ENCODE measurements around the gene USHBP1. TPM values are rescaled to one million over a fixed set of nuclear protein-coding genes. Genes with fewer than 3 reads are reported as not detected.

Gene USHBP1
- total and polyA plus RNA-seq, 2 experiments from 2014 or later: 4.0 to 5.6 TPM

- peak; percentile 39 for DNase-seq (ENCODE audit: low spot score)
- ATAC-seq: peak; percentile 68
- Histone ChIP-seq H3K4me1 (ENCODE audit: insufficient read depth) (no peaks in the 10 kb centered on the region), H3K4me2 (no peak overlapping the region), H3K27me3 (ENCODE audit: insufficient read depth) (no peaks in the 10 kb centered on the region), H3K27ac (ENCODE audit: low read depth) (no peak overlapping the region), H3K4me3 (no peak overlapping the region), H3K79me2 (replicated peaks; ENCODE audit: insufficient read depth) (no peaks in the 10 kb centered on the region), H3K9me2 (ENCODE audit: insufficient read depth) (no peaks in the 10 kb centered on the region), H2AFZ (no peak overlapping the region), H3K36me3 (ENCODE audit: insufficient read depth) (peaks cover 2% of the 10 kb centered on the region; the same call in 1 of the 2 replicates), H4K20me1 (replicated peaks; ENCODE audit: insufficient read depth) (no peaks in the 10 kb centered on the region), H3F3A (replicated peaks; ENCODE audit: low read depth) (no peaks in the 10 kb centered on the region; the same call in 1 of the 2 replicates)
- peaks cover 36% of the 10 kb centered on the region for H3K36me3 Mint-ChIP-seq (ENCODE audit: low read depth)
- H3K27ac Mint-ChIP-seq: no peak overlapping the region
- H3K4me3 Mint-ChIP-seq: no peak overlapping the region
- no peak for TF ChIP-seq EZH2phosphoT487 (IDR thresholded peaks at IDR 0.05; ENCODE audit: unreplicated experiment)
- no peak for TF ChIP-seq STAT1 (IDR thresholded peaks at IDR 0.05; ENCODE audit: unreplicated experiment)
- no peak for TF ChIP-seq ZNF114 (CRISPR knock-in tag; IDR thresholded peaks at IDR 0.05)
- TF ChIP-seq REST (IDR thresholded peaks at IDR 0.05; ENCODE audit: unreplicated experiment): no peak
- no peak for TF ChIP-seq ZNF331 (CRISPR knock-in tag; IDR thresholded peaks at IDR 0.05; ENCODE audit: low read depth)
- no peak for TF ChIP-seq CTCF (conservative IDR thresholded peaks at IDR 0.05; ENCODE audit: low read depth in 2 of 2)
- TF ChIP-seq EZH2 (IDR thresholded peaks at IDR 0.05; ENCODE audit: low read depth, unreplicated experiment): no peak
- no peak for TF ChIP-seq NANOG (IDR thresholded peaks at IDR 0.05; ENCODE audit: borderline replicate concordance)
- TF ChIP-seq CREB1 (CRISPR knock-in tag; IDR thresholded peaks at IDR 0.05; ENCODE audit: low read depth): no peak
- TF ChIP-seq JUNB (IDR thresholded peaks at IDR 0.05; ENCODE audit: unreplicated experiment): no peak
- TF ChIP-seq, protein P1, sequence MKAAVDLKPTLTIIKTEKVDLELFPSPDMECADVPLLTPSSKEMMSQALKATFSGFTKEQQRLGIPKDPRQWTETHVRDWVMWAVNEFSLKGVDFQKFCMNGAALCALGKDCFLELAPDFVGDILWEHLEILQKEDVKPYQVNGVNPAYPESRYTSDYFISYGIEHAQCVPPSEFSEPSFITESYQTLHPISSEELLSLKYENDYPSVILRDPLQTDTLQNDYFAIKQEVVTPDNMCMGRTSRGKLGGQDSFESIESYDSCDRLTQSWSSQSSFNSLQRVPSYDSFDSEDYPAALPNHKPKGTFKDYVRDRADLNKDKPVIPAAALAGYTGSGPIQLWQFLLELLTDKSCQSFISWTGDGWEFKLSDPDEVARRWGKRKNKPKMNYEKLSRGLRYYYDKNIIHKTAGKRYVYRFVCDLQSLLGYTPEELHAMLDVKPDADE (IDR thresholded peaks at IDR 0.05): no peak
- peaks cover 14% of the 10 kb centered on the region; the same call in 2 of the 3 replicates for H3K9me3 Mint-ChIP-seq
- peaks cover 11% of the 10 kb centered on the region for H3K27me3 Mint-ChIP-seq (ENCODE audit: insufficient read depth, low read depth, poor library complexity)
- H3K4me1 Mint-ChIP-seq: no peaks in the 10 kb centered on the region
These were observed 9.4 kb downstream of the USHBP1 start for GRCh38 chr19:17255150-17255621.

Measured in GM23338 (cell line).